ENCODE results near the gene ZNF106.

- TF ChIP-seq CTCF (conservative IDR thresholded peaks at IDR 0.05; ENCODE audit: low read depth, low read length): no peak
- TF ChIP-seq RCOR1 (IDR thresholded peaks at IDR 0.05; ENCODE audit: insufficient replicate concordance, low read length): no peak
- no peak for TF ChIP-seq SMC3 (IDR thresholded peaks at IDR 0.05; ENCODE audit: low read depth, low read length)
- TF ChIP-seq MXI1 (IDR thresholded peaks at IDR 0.05; ENCODE audit: borderline replicate concordance, low read depth, low read length): no peak
- TF ChIP-seq POLR2A (IDR thresholded peaks at IDR 0.05; ENCODE audit: low read depth, low read length): no peak
- no peak for TF ChIP-seq RAD21 (IDR thresholded peaks at IDR 0.05; ENCODE audit: low read length)
- TF ChIP-seq NFE2L2 (IDR thresholded peaks at IDR 0.05; ENCODE audit: low read depth, low read length): no peak
- no peak for TF ChIP-seq ELK1 (IDR thresholded peaks at IDR 0.05; ENCODE audit: borderline replicate concordance, low read depth, low read length)
- no peak for TF ChIP-seq USF2 (IDR thresholded peaks at IDR 0.05; ENCODE audit: low read depth, low read length)
- no peak for TF ChIP-seq MAFK (IDR thresholded peaks at IDR 0.05; ENCODE audit: low read depth, low read length)
Measured at GRCh38 chr15:42523331-42523730, 32.4 kb upstream of the ZNF106 start.
